Vagina (tissue), 2 donors: ENCODE measurements around the gene COL28A1. TPM values are rescaled to one million over a fixed set of nuclear protein-coding genes. Genes with fewer than 3 reads are reported as not detected.

Source experiments
- DNase-seq, 2 donors: peaks; one replicate each; pipeline ENCODE4 v3.0.0-alpha.2; 2017; ENCODE audit errors: extremely low spot score in 2 of 2
- H3K27ac ChIP-seq: fragments of 200-600 bp; sonication (generic); one replicate; pipeline ENCODE4 v1.5.1; 2019
- H3K27me3 ChIP-seq: fragments of 200-600 bp; sonication (generic); one replicate; pipeline ENCODE4 v1.5.1; 2019
- H3K36me3 ChIP-seq, 2 donors: fragments of 200-600 bp; sonication (generic); one replicate each; pipeline ENCODE4 v1.5.1; 2017 to 2019
- H3K4me1 ChIP-seq: fragments of 200-600 bp; sonication (generic); one replicate; pipeline ENCODE4 v1.5.1; 2019
- H3K4me3 ChIP-seq, 2 donors: fragments of 200-600 bp; sonication (generic); 1 replicate in 1 of 2; 2 replicates in 1 of 2; pipeline ENCODE4 v1.5.1; 2016 to 2019
- H3K9me3 ChIP-seq: fragments of 200-600 bp; sonication (generic); one replicate; pipeline ENCODE4 v1.5.1; 2019
- POLR2A ChIP-seq, 2 donors: fragments of 450-650 bp; IDR thresholded peaks; one replicate each; pipeline ENCODE4 v1.6.1; 2017; ENCODE audit warnings: antibody characterized with exemption in 2 of 2, mild to moderate bottlenecking in 2 of 2, moderate library complexity in 2 of 2
- POLR2AphosphoS5 ChIP-seq, 2 donors: sonication (generic); formaldehyde crosslinking; IDR thresholded peaks; one replicate each; pipeline ENCODE4 v1.9.0; 2017; ENCODE audit warnings: antibody characterized with exemption in 2 of 2, mild to moderate bottlenecking in 2 of 2, low read depth in 1 of 2; ENCODE audit not compliant: insufficient read depth in 1 of 2
- intact Hi-C: fragments of 100-400 bp; cut with DNase I; formaldehyde crosslinking; loops from one replicate; pipeline ENCODE4 v1.15.1; 2023
- total RNA-seq: library from RNA; depleted of rRNA; stranded (reverse); fragments of >200 nt; gene quantifications from one replicate; pipeline ENCODE4 v1.2.3, GENCODE V29; 2016
- TF ChIP-seq, protein P1 (sequence below), 3 experiments: fragments of 450-650 bp in 2 of 3; fragments of 200-600 bp in 1 of 3; sonication (generic) in 1 of 3; IDR thresholded peaks; one replicate each; pipeline ENCODE4 v1.5.1; 2017 to 2019; ENCODE audit warnings: antibody characterized with exemption in 3 of 3, mild to moderate bottlenecking in 2 of 3, moderate library complexity in 2 of 3

The COL28A1 gene
- total RNA-seq, 1 donor from 2014 or later, result 5.4 TPM

DNA sequence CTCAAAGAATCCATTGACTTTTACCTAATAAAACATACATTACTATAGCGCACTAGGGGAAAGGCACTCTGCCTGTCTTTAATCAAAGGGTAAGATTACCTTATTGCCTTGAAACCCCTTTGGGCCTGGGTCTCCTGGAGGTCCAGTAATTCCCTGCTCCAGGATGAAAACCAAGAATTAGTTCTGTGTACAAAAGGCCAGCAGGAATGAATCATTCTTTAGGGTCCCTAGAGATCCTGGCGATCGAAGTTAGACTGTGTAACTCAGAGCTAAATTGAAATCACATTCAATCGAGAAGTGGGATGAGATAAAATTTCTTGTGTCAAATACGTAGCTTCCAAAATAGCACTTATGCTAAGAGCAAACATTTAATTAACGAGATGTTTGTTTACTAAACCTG lies 29.8 kb downstream of the COL28A1 start:
- Histone ChIP-seq H3K36me3 (no peaks in the 10 kb centered on the region), H3K4me1 (peaks cover 8% of the 10 kb centered on the region), H3K27ac (no peak overlapping the region), H3K9me3 (no peaks in the 10 kb centered on the region), H3K27me3 (no peaks in the 10 kb centered on the region), H3K4me3 (no peak overlapping the region)
- TF ChIP-seq POLR2A (IDR thresholded peaks at IDR 0.05) (no peak), POLR2AphosphoS5 (IDR thresholded peaks at IDR 0.05; ENCODE audit: insufficient read depth in 1 of 2, low read depth in 1 of 2) (no peak)
- TF ChIP-seq, protein P1, sequence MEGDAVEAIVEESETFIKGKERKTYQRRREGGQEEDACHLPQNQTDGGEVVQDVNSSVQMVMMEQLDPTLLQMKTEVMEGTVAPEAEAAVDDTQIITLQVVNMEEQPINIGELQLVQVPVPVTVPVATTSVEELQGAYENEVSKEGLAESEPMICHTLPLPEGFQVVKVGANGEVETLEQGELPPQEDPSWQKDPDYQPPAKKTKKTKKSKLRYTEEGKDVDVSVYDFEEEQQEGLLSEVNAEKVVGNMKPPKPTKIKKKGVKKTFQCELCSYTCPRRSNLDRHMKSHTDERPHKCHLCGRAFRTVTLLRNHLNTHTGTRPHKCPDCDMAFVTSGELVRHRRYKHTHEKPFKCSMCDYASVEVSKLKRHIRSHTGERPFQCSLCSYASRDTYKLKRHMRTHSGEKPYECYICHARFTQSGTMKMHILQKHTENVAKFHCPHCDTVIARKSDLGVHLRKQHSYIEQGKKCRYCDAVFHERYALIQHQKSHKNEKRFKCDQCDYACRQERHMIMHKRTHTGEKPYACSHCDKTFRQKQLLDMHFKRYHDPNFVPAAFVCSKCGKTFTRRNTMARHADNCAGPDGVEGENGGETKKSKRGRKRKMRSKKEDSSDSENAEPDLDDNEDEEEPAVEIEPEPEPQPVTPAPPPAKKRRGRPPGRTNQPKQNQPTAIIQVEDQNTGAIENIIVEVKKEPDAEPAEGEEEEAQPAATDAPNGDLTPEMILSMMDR (IDR thresholded peaks at IDR 0.05), result no peak
- intact Hi-C loops, result no loop called here
- no peak for DNase-seq

DNA sequence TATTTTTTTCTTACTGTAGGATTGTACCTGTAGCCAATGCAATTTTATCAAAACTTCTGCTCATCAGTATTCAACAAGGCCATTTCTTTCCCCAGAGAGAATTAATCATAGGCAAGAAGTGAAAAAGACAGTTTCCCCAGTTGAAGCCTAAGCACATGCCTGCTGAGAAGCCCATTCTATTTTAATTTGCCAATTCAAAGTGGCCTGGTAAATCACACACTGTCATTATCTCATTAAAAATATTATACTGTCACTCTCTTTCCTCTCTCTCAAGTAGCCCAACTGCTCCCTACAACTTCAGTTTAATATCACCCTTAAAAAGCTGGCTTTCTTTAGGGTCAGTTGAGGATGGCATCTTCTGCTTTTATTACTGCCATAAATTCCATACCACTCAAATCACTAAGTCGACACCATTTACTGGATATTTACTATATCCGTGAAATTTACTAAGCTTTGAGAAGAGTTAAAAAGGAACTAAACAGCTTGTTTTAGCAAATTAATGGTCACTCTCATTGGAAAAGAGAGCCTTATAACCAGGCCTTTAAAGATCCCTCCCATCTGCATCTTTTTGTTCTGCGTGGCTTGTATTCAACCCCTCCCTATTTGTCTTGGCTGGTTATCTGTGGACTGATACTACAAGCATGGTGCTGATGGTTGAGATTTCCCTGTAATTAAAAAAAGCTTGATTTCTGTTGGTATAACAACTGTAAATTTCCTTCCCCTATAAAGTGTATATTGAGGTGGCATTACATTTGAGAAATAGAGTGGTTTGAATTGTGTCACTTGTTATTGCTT lies 30.6 kb downstream of the COL28A1 start:
- H3K36me3 ChIP-seq, result no peaks in the 10 kb centered on the region

DNA sequence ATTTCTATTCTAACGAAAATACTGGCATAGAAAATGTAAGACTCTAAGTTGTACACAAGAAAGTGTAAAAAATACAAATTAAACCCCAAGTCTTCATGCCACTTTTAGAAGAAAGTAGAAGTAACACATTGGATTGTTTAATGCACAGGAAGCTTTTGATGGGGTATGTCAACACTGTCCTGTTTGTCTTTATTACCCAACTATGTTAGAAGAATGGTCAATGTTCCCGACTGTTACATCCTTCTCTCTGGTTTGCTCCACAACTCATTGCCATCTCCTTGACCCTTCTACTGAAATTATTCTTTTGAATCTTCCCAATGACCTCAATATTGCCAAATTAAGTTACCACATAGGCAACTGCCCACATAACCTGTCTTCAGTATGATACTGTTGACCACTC lies 35.8 kb downstream of the COL28A1 start:
- no peak overlapping the region for H3K27ac ChIP-seq
- TF ChIP-seq POLR2A (IDR thresholded peaks at IDR 0.05) (no peak), POLR2AphosphoS5 (IDR thresholded peaks at IDR 0.05; ENCODE audit: insufficient read depth in 1 of 2, low read depth in 1 of 2) (no peak)
- TF ChIP-seq, protein P1 (IDR thresholded peaks at IDR 0.05), result no peak
- H3K36me3 ChIP-seq, result no peaks in the 10 kb centered on the region
- H3K9me3 ChIP-seq, result no peaks in the 10 kb centered on the region
- intact Hi-C loops, result no loop called here
- H3K27me3 ChIP-seq, result no peaks in the 10 kb centered on the region
- DNase-seq, result no peak
- peaks cover 4% of the 10 kb centered on the region for H3K4me1 ChIP-seq
- H3K4me3 ChIP-seq, result no peak overlapping the region

More for the DNA sequence above, 30.6 kb downstream of the COL28A1 start:
- intact Hi-C loops, result no loop called here
- TF ChIP-seq, protein P1 (IDR thresholded peaks at IDR 0.05), result no peak
- no peak for TF ChIP-seq POLR2AphosphoS5 (IDR thresholded peaks at IDR 0.05; ENCODE audit: insufficient read depth in 1 of 2, low read depth in 1 of 2)
- TF ChIP-seq POLR2A (IDR thresholded peaks at IDR 0.05), result no peak
- no peak overlapping the region for H3K4me3 ChIP-seq
- peaks cover 8% of the 10 kb centered on the region for H3K4me1 ChIP-seq
- no peak overlapping the region for H3K27ac ChIP-seq
- no peak for DNase-seq
- H3K9me3 ChIP-seq, result no peaks in the 10 kb centered on the region
- no peaks in the 10 kb centered on the region for H3K27me3 ChIP-seq

DNA sequence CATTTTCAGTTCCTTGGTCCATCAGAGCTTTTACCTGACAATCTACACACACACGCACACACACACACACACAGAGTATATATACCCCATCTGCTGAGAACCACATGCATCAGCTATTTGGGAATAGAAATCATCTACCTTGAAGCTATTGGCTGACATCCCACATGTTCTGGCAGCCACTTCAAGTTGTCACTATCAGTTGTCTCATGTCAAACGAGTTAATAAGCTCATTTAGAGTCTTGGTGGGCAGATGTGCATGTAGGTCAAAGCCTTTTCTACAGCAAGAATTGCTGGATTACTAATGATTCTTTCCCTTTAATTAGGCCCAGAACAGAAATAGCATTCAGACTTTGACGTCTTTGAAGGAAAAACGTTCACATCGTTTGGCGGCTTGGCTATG lies 36.8 kb downstream of the COL28A1 start:
- intact Hi-C loops, result no loop called here
- Histone ChIP-seq H3K4me3 (no peak overlapping the region), H3K27me3 (no peaks in the 10 kb centered on the region), H3K9me3 (no peaks in the 10 kb centered on the region), H3K36me3 (no peaks in the 10 kb centered on the region), H3K4me1 (no peaks in the 10 kb centered on the region), H3K27ac (no peak overlapping the region)
- no peak for DNase-seq
- TF ChIP-seq POLR2A (IDR thresholded peaks at IDR 0.05), result no peak
- TF ChIP-seq POLR2AphosphoS5 (IDR thresholded peaks at IDR 0.05; ENCODE audit: insufficient read depth in 1 of 2, low read depth in 1 of 2), result no peak
- TF ChIP-seq, protein P1 (IDR thresholded peaks at IDR 0.05), result no peak

DNA sequence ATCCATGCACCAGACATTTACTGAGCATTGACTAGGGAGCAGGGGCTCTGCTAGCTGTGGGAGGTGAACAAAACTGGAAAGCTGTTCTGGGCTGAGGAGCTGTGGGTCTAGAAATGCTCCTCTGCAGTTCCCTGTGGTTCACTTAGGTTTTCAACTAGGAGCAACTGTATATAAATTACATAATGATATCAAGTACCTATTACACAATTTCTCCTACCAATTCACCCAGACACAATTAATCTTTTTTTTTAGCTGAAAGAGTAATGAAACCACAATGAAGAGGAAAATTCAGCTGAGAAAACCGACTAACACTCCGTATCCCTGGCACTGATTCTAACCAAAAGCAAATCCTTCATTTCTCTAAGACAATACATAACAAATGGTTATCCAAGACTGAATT lies 39.4 kb downstream of the COL28A1 start:
- DNase-seq, result no peak
- H3K36me3 ChIP-seq, result no peaks in the 10 kb centered on the region
- no peak overlapping the region for H3K4me3 ChIP-seq

More for the DNA sequence above, 39.4 kb downstream of the COL28A1 start:
- no peaks in the 10 kb centered on the region for H3K27me3 ChIP-seq
- intact Hi-C loops, result no loop called here
- H3K9me3 ChIP-seq, result no peaks in the 10 kb centered on the region
- H3K27ac ChIP-seq, result no peak overlapping the region
- H3K4me1 ChIP-seq, result no peaks in the 10 kb centered on the region
- TF ChIP-seq POLR2AphosphoS5 (IDR thresholded peaks at IDR 0.05; ENCODE audit: insufficient read depth in 1 of 2, low read depth in 1 of 2) (no peak), POLR2A (IDR thresholded peaks at IDR 0.05) (no peak)
- TF ChIP-seq, protein P1 (IDR thresholded peaks at IDR 0.05), result no peak
